ENCODE measurements around the gene GPX4.

The GPX4 gene

GRCh38 chr19:1111641-1112267, 8.0 kb downstream of the GPX4 start:
- TF ChIP-seq CTCF (conservative IDR thresholded peaks at IDR 0.05; ENCODE audit: low read length) (no peak), EZH2phosphoT487 (IDR thresholded peaks at IDR 0.05; ENCODE audit: borderline replicate concordance) (no peak)
- peaks cover under 1% of the 10 kb centered on the region for H4K20me1 ChIP-seq (ENCODE audit: insufficient read depth, low read length, poor library complexity, severe bottlenecking)
- no peak overlapping the region for H2AFZ ChIP-seq (ENCODE audit: low read length)
- no peak overlapping the region for H3K4me3 ChIP-seq (ENCODE audit: low read length, poor library complexity, severe bottlenecking)
- no peak overlapping the region for H3K9ac ChIP-seq (ENCODE audit: low read depth, low read length, poor library complexity, severe bottlenecking)
- no peaks in the 10 kb centered on the region for H3F3A ChIP-seq (ENCODE audit: low read depth)
- no peaks in the 10 kb centered on the region for H3K4me1 ChIP-seq (ENCODE audit: insufficient read depth, low read length, poor library complexity, severe bottlenecking)
- H3K4me2 ChIP-seq (ENCODE audit: low read depth, low read length, poor library complexity, severe bottlenecking): no peak overlapping the region
- no peaks in the 10 kb centered on the region; the same call in 1 of the 2 replicates for H3K79me2 ChIP-seq (ENCODE audit: insufficient read depth, low read length)
- peaks cover 15% of the 10 kb centered on the region; the same call in 1 of the 2 replicates for H3K36me3 ChIP-seq (ENCODE audit: insufficient read depth, low read length)
- no peaks in the 10 kb centered on the region for H3K9me3 ChIP-seq (ENCODE audit: insufficient read depth, low read depth, low read length)
- H3K9me2 ChIP-seq (replicated peaks; ENCODE audit: low read depth, low read length): no peaks in the 10 kb centered on the region
- H3K27me3 ChIP-seq (ENCODE audit: insufficient read depth, low read length, poor library complexity, severe bottlenecking): no peaks in the 10 kb centered on the region

GRCh38 chr19:1112268-1113029, 8.7 kb downstream of the GPX4 start:
- H2AFZ ChIP-seq (ENCODE audit: low read length): no peak overlapping the region

More at GRCh38 chr19:1112268-1113029, 8.7 kb downstream of the GPX4 start:
- Histone ChIP-seq H3K4me3 (ENCODE audit: low read length, poor library complexity, severe bottlenecking) (no peak overlapping the region), H3K4me1 (ENCODE audit: insufficient read depth, low read length, poor library complexity, severe bottlenecking) (no peaks in the 10 kb centered on the region), H3F3A (ENCODE audit: low read depth) (no peaks in the 10 kb centered on the region), H3K9me2 (replicated peaks; ENCODE audit: low read depth, low read length) (no peaks in the 10 kb centered on the region), H4K20me1 (ENCODE audit: insufficient read depth, low read length, poor library complexity, severe bottlenecking) (no peaks in the 10 kb centered on the region), H3K36me3 (ENCODE audit: insufficient read depth, low read length) (peaks cover 20% of the 10 kb centered on the region; the same call in 1 of the 2 replicates), H3K9me3 (ENCODE audit: insufficient read depth, low read depth, low read length) (no peaks in the 10 kb centered on the region), H3K79me2 (ENCODE audit: insufficient read depth, low read length) (no peaks in the 10 kb centered on the region), H3K4me2 (ENCODE audit: low read depth, low read length, poor library complexity, severe bottlenecking) (no peak overlapping the region), H3K27me3 (ENCODE audit: insufficient read depth, low read length, poor library complexity, severe bottlenecking) (no peaks in the 10 kb centered on the region), H3K9ac (ENCODE audit: low read depth, low read length, poor library complexity, severe bottlenecking) (no peak overlapping the region)
- TF ChIP-seq CTCF (conservative IDR thresholded peaks at IDR 0.05; ENCODE audit: low read length) (no peak), EZH2phosphoT487 (IDR thresholded peaks at IDR 0.05; ENCODE audit: borderline replicate concordance) (no peak)
